Neuron (in vitro differentiated cells): ENCODE measurements around the gene NAT9.

ENCODE experiments used
- H2AFZ ChIP-seq: one replicate; pipeline ENCODE4 v1.6.1; 2013; ENCODE audit warnings: low read depth, mild to moderate bottlenecking, inconsistent platforms, low read length, moderate library complexity
- H3K27me3 ChIP-seq: one replicate; pipeline ENCODE4 v1.6.1; 2013; ENCODE audit warnings: low read length; ENCODE audit not compliant: insufficient read depth
- H3K36me3 ChIP-seq: one replicate; pipeline ENCODE4 v1.6.1; 2013; ENCODE audit warnings: low read length; ENCODE audit not compliant: insufficient read depth
- H3K4me1 ChIP-seq: one replicate; pipeline ENCODE4 v1.6.1; 2013; ENCODE audit warnings: low read length; ENCODE audit not compliant: insufficient read depth
- H3K4me3 ChIP-seq: 2 replicates; pipeline ENCODE4 v1.5.1; 2013; ENCODE audit warnings: mild to moderate bottlenecking, low read length, moderate library complexity
- H3K9me3 ChIP-seq: one replicate; pipeline ENCODE4 v1.6.1; 2013; ENCODE audit warnings: low read length

NAT9 gene

GRCh38 chr17:74769856-74770497 is 6.2 kb downstream of the NAT9 start:
- Histone ChIP-seq H3K4me1 (peaks cover under 1% of the 10 kb centered on the region), H3K4me3 (no peak overlapping the region), H2AFZ (no peak overlapping the region), H3K27me3 (no peaks in the 10 kb centered on the region), H3K36me3 (peaks cover 48% of the 10 kb centered on the region), H3K9me3 (no peaks in the 10 kb centered on the region)

DNA sequence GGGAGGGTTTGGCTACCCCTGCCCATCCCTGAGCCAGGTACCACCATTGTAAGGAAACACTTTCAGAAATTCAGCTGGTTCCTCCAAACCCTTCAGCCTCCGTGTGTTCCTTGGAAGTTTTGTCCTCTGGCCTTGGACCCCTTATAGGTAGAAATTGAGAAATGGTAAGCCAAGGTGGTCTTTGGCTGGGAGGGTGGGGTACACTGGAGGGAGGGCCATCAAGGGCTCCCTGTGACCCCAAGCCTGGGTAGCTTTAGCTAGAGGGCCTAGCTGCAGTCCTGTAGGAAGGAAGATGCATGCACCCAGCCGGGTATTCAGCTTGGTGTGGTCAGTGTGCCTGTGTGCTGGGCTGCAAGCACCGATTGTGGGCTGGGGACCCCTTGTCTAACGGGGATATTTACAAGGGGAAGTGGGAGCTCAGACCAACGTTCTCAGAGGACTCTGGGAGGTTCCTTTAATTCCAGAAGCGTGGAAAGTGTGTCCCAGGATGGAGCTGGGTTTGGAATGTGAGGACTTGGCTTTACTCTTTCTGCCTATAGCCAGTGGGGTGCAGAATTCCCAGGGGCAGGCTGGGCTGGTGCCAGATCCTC is 6.8 kb downstream of the NAT9 start:
- no peaks in the 10 kb centered on the region for H3K9me3 ChIP-seq
- H3K4me3 ChIP-seq, result no peak overlapping the region
- H2AFZ ChIP-seq, result no peak overlapping the region
- H3K36me3 ChIP-seq, result peaks cover 48% of the 10 kb centered on the region
- H3K4me1 ChIP-seq, result peaks cover 7% of the 10 kb centered on the region
- no peaks in the 10 kb centered on the region for H3K27me3 ChIP-seq

DNA sequence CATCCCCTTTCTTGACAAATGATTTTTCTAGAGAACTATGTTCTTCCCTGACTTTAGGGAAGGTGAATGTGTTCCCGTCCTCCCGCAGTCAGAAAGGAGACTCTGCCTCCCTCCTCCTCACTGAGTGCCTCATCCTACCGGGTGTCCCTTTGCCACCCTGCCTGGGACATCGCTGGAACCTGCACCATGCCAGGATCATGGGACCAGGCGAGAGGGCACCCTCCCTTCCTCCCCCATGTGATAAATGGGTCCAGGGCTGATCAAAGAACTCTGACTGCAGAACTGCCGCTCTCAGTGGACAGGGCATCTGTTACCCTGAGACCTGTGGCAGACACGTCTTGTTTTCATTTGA is 7.4 kb downstream of the NAT9 start:
- Histone ChIP-seq H3K4me3 (no peak overlapping the region), H3K27me3 (no peaks in the 10 kb centered on the region), H3K36me3 (peaks cover 45% of the 10 kb centered on the region), H3K9me3 (no peaks in the 10 kb centered on the region), H3K4me1 (peaks cover 13% of the 10 kb centered on the region), H2AFZ (no peak overlapping the region)

- no peaks in the 10 kb centered on the region for H3K27me3 ChIP-seq
- H3K4me3 ChIP-seq, result no peak overlapping the region
- no peaks in the 10 kb centered on the region for H3K9me3 ChIP-seq
- no peak overlapping the region for H2AFZ ChIP-seq
- peaks cover 42% of the 10 kb centered on the region for H3K36me3 ChIP-seq
- peaks cover 18% of the 10 kb centered on the region for H3K4me1 ChIP-seq
Measured at GRCh38 chr17:74768069-74768762, 7.9 kb downstream of the NAT9 start.

GRCh38 chr17:74767111-74767516 is 9.0 kb downstream of the NAT9 start:
- no peaks in the 10 kb centered on the region for H3K9me3 ChIP-seq
- peaks cover 31% of the 10 kb centered on the region for H3K36me3 ChIP-seq
- no peak overlapping the region for H3K4me3 ChIP-seq
- peaks cover 26% of the 10 kb centered on the region for H3K4me1 ChIP-seq
- no peak overlapping the region for H2AFZ ChIP-seq
- H3K27me3 ChIP-seq, result no peaks in the 10 kb centered on the region

- no peaks in the 10 kb centered on the region for H3K9me3 ChIP-seq
- H3K36me3 ChIP-seq, result peaks cover 24% of the 10 kb centered on the region
- no peaks in the 10 kb centered on the region for H3K27me3 ChIP-seq
- no peak overlapping the region for H3K4me3 ChIP-seq
- H3K4me1 ChIP-seq, result peaks cover 33% of the 10 kb centered on the region
- no peak overlapping the region for H2AFZ ChIP-seq
Measured at GRCh38 chr17:74766413-74766812, 9.7 kb downstream of the NAT9 start.

- no peak overlapping the region for H2AFZ ChIP-seq
- no peaks in the 10 kb centered on the region for H3K9me3 ChIP-seq
- no peaks in the 10 kb centered on the region for H3K27me3 ChIP-seq
- H3K4me1 ChIP-seq, result peaks cover 49% of the 10 kb centered on the region
- no peak overlapping the region for H3K4me3 ChIP-seq
- peaks cover 9% of the 10 kb centered on the region for H3K36me3 ChIP-seq
Measured at GRCh38 chr17:74764751-74765286, 11.3 kb downstream of the NAT9 start.

DNA sequence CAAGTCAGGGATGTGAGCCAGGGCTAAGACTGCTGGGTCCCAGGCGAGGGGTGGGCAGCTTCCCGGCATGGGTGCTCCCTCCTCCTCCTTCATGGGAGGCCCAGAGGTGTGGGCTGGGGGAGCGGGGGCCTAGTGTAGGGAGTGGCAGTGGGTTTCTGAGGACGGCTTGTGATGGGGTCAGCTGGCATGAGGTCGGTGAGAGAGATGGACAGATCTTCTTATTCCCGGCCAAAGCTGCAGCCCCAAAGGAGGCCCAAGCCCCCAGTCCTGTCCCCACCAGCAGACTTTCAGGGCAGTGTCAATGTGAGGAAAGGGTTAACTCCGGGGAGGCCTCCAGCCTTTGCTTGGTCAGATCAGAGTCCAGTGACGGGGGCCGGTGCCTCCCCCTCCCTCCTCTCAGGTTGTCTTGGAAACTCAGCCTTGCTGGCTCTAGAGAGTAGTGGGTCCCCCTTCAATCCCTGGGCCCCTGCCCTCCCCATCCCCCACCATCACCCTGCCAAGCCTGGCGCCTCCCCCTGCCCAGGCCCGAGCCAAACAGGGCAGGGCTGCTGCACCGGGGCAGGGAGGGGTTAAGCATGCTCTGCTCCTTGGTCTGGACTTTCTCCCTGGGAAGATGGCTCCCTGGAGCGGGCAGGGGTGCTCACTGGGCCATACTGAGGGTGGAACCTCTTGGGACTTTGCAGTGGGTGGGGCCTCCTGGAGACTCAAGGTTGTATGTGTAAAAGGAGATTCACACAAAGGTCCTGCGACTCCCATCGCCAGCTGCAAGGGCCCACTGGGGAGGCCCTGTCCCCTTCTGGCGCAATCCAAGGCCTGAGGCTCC is 12.4 kb downstream of the NAT9 start:
- peaks cover 53% of the 10 kb centered on the region for H3K4me1 ChIP-seq

GRCh38 chr17:74761931-74762330 is 14.2 kb downstream of the NAT9 start:
- Histone ChIP-seq H3K4me3 (no peak overlapping the region), H3K4me1 (peaks cover 53% of the 10 kb centered on the region), H2AFZ (no peak overlapping the region), H3K9me3 (no peaks in the 10 kb centered on the region), H3K36me3 (no peaks in the 10 kb centered on the region), H3K27me3 (no peaks in the 10 kb centered on the region)

More for the DNA sequence above, 12.4 kb downstream of the NAT9 start:
- Histone ChIP-seq H3K9me3 (no peaks in the 10 kb centered on the region), H3K27me3 (no peaks in the 10 kb centered on the region), H2AFZ (no peak overlapping the region), H3K36me3 (peaks cover 3% of the 10 kb centered on the region), H3K4me3 (no peak overlapping the region)

DNA sequence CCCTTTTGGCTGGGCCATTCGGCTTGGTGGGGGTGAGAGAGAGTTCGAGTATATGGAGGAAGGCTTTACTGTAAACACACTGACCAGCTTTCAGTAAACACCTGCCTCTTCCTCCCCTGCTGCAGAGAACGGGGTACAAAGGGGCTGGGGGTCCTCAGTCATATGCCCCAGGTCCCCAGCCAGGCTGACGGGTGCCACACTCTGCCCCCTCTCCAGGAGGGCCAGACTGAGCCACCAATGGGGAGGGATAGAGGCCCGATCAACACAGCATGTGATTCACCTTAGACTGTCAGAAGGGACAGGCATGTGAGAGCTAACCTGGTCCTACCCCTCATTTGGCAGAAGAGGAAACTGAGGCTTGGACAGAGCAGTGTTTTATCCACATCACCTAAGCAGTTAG is 14.7 kb downstream of the NAT9 start:
- H3K9me3 ChIP-seq, result no peaks in the 10 kb centered on the region
- no peak overlapping the region for H3K4me3 ChIP-seq
- H2AFZ ChIP-seq, result no peak overlapping the region
- no peaks in the 10 kb centered on the region for H3K27me3 ChIP-seq
- H3K4me1 ChIP-seq, result peaks cover 53% of the 10 kb centered on the region
- H3K36me3 ChIP-seq, result no peaks in the 10 kb centered on the region

DNA sequence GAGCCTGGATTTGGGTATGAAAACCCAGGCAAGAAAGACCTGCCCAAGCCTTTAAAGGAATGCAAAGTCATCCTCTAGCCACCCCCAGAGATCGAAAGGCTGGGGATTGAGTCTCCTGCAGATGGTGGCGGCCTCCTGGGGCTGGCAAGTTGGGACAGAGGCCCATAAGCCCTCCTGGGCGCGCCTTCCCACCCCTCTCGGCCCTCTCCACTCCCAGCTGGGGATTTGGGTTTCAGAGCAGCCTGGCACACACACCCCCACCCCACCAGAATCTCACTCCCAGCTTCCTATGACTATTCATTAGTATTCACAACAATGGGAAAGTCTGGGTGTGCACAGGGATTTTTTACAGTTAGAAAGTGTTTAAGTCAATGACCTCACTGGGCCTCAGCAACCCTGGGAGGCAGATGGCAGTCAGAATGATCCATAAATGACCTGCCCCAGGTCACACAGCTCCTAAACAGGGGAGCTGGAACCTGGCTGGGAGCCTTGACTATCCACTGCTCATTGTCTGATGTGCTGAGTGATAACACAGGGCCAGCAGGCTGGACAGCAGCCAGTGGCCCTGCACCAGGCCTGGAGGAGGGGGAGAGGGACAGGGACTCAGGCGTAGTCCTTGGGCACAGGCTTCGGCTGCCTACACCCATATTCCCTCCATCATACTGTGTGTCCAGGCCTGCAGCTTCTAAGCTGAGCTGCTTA is 15.6 kb downstream of the NAT9 start:
- H2AFZ ChIP-seq, result no peak overlapping the region
- no peaks in the 10 kb centered on the region for H3K9me3 ChIP-seq
- H3K4me1 ChIP-seq, result peaks cover 53% of the 10 kb centered on the region
- no peaks in the 10 kb centered on the region for H3K36me3 ChIP-seq
- no peak overlapping the region for H3K4me3 ChIP-seq
- no peaks in the 10 kb centered on the region for H3K27me3 ChIP-seq

GRCh38 chr17:74759941-74760340 is 16.2 kb downstream of the NAT9 start:
- no peaks in the 10 kb centered on the region for H3K36me3 ChIP-seq
- no peak overlapping the region for H2AFZ ChIP-seq
- peaks cover 51% of the 10 kb centered on the region for H3K4me1 ChIP-seq
- no peak overlapping the region for H3K4me3 ChIP-seq
- H3K9me3 ChIP-seq, result no peaks in the 10 kb centered on the region
- H3K27me3 ChIP-seq, result no peaks in the 10 kb centered on the region
